ENCODE measurements around the gene TRIM59. TPM values are rescaled to one million over a fixed set of nuclear protein-coding genes. Genes with fewer than 3 reads are reported as not detected.

The TRIM59 gene
- total and polyA plus RNA-seq, 2 of the 4 experiments (the other 2 are of a cell fraction), result 8.0 to 65.4 TPM

GRCh38 chr3:160481856-160482255 is 32.3 kb upstream of the TRIM59 start:
- H2AK5ac ChIP-seq (ENCODE audit: low read depth, low read length), result no peak overlapping the region
- peak overlapping the region; percentile 15; the same call in 1 of the 2 replicates for H3K4ac ChIP-seq (ENCODE audit: low read depth, low read length)
- no peak overlapping the region for H4K5ac ChIP-seq (ENCODE audit: low read depth, low read length)
- H3K4me1 ChIP-seq (ENCODE audit: control insufficient read depth, insufficient read depth, low read length), result peaks cover 10% of the 10 kb centered on the region
- no peaks in the 10 kb centered on the region for H3K9me3 ChIP-seq (ENCODE audit: control insufficient read depth, insufficient read depth, low read length)
- no peaks in the 10 kb centered on the region for H3K27me3 ChIP-seq (ENCODE audit: control insufficient read depth, insufficient read depth, low read length)
- no peak overlapping the region for H3K4me3 ChIP-seq (ENCODE audit: insufficient read depth, low read depth, low read length)
- H3K4me2 ChIP-seq (ENCODE audit: low read depth, low read length), result no peak overlapping the region
- dilution Hi-C loops (cut with HindIII; ENCODE audit: low sequenced_read_pairs, unreplicated experiment) (no loop called here), in situ Hi-C loops (cut with MboI; ENCODE audit: low sequenced_read_pairs) (loop anchor here (10.0 kb wide), 1 partner anchor 327 kb away; no protein-coding TSS in a partner anchor), intact Hi-C loops (cut with micrococcal nuclease) (no loop called here)
- 0 out of 2 replicates have a peak, but pooled peaks cover 7% of the 10 kb centered on the region for H3K9me1 ChIP-seq (ENCODE audit: insufficient read depth, low read length)
- DNase-seq, result no peak
- no peak overlapping the region for H2BK20ac ChIP-seq (ENCODE audit: low read depth, low read length)
- no peak overlapping the region for H3K18ac ChIP-seq (ENCODE audit: low read depth, low read length)
- no peak overlapping the region for H2AK9ac ChIP-seq (replicated peaks; ENCODE audit: low read depth, low read length, poor library complexity)
- ATAC-seq (ENCODE audit: low read depth), result no peak
- peaks cover 0 to 7% of the 10 kb centered on the region in 2 experiments; a peak in 2 of 4 replicates for H3K79me1 ChIP-seq (ENCODE audit: low read depth in 1 of 2, low read length in 2 of 2)
- no peaks in the 10 kb centered on the region for H3K36me3 ChIP-seq (ENCODE audit: control insufficient read depth, insufficient read depth, low read length)
- H4K20me1 ChIP-seq (ENCODE audit: insufficient read depth, low read length), result no peaks in the 10 kb centered on the region
- H2BK15ac ChIP-seq (ENCODE audit: low read depth, low read length), result no peak overlapping the region
- no peak overlapping the region for H3K56ac ChIP-seq (ENCODE audit: extremely low read depth, insufficient read depth, low read length)
- H3K14ac ChIP-seq (replicated peaks; ENCODE audit: low read depth, low read length), result no peak overlapping the region
- POLR2A ChIA-PET (ENCODE audit: unreplicated experiment), result no interaction called here
- WGBS, 2 experiments (ENCODE audit: extremely low coverage in 2 of 2, insufficient read length in 1 of 2), result no CpG with 5 or more reads among the region's 6 CpGs
- no peak overlapping the region for H3K27ac ChIP-seq (ENCODE audit: insufficient read depth, low read length)
- H3K23ac ChIP-seq (ENCODE audit: low read depth, low read length), result no peak overlapping the region
- no peak overlapping the region for H2BK5ac ChIP-seq (ENCODE audit: low read depth, low read length, poor library complexity, severe bottlenecking)
- TF ChIP-seq MAFK (IDR thresholded peaks at IDR 0.05; ENCODE audit: low read depth, low read length) (no peak), RFX5 (IDR thresholded peaks at IDR 0.05; ENCODE audit: low read depth, low read length) (no peak)
- 0 out of 4 replicates have a peak overlapping the region, but pooled peaks of 1 of the 2 experiments have one; percentile 35 for H4K8ac ChIP-seq (ENCODE audit: low read depth in 2 of 2, low read length in 2 of 2)
- H2BK120ac ChIP-seq (ENCODE audit: low read depth, low read length), result no peak overlapping the region
- H2AFZ ChIP-seq (replicated peaks; ENCODE audit: low read length, poor library complexity), result no peak overlapping the region
- no TSS peak for BruUV-seq (replicated peaks)
- H4K91ac ChIP-seq (ENCODE audit: insufficient read depth, low read depth, low read length), result no peak overlapping the region
- CTCF ChIA-PET, result interaction anchor here (0.6 kb wide), 1 partner anchor 12 kb away, joined by 3 read pairs; no protein-coding TSS in a partner anchor
- no peak overlapping the region for H3K9ac ChIP-seq (ENCODE audit: low read depth, low read length)
